ENCODE measurements around the gene SRGAP3. TPM values are rescaled to one million over a fixed set of nuclear protein-coding genes. Genes with fewer than 3 reads are reported as not detected.
"Not testable (repeated sequence)": the region's sequence is repeated elsewhere in the genome, so short reads cannot be mapped to it uniquely, and the experiment has no call there.

The SRGAP3 gene
- polyA plus RNA-seq (2012; ENCODE audit: missing spikeins): 7.3 TPM

DNA sequence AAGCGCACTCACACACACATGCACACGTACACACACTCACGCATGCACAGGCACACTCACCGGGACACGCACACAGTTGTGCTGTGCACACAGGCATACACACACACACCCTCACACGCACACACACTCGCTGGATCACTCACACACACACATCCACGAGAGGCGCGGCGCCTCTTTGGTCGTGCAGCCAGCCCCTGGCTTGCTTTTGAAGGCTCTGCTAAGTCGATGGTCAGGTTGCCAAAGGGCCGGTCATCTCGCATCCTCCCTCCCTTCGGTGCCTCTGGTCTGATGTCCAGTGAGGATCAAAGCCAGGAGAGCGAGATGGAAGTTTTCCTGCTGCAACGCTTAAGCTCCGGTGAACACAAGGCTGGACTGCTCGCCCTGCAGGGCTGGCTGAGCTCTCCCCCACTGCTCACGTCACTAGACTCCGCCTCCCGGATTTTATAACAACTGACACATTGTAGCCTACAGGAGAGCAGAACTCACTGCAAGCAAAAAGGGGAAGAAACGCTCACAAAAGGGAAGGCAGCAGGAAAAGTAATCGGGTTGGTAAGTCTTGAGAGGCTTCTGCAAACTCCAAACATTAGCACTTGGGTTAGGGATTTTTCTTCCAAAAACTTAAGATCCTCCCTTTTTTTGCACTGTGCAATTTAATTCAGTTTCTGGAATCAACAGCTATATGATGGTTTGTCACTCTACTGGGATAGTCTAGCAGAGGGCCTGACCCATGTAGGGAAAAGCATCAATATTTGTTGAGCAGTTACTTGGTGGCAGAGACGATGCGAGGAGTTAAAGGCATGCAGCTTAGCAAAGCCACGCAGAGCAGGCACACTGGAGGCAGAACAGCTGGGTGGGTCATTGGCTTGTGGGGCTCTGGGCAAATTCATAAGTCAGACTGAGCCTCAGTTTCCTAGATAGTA, at the start of gene SRGAP3:
TSS of gene SRGAP3 (minus strand) at position 374 of the 920 bp plus-strand sequence. CDS start 695 bp downstream, outside the sequence.
- FAIRE-seq (peak; percentile 91), DNase-seq (ENCODE audit: insufficient read length) (peak; percentile 73)
- TF ChIP-seq POLR2AphosphoS5 (IDR thresholded peaks at IDR 0.05; ENCODE audit: low read depth, low read length) (no peak), POLR2A (IDR thresholded peaks at IDR 0.05; ENCODE audit: low read depth, low read length) (peak; percentile 55)

DNA sequence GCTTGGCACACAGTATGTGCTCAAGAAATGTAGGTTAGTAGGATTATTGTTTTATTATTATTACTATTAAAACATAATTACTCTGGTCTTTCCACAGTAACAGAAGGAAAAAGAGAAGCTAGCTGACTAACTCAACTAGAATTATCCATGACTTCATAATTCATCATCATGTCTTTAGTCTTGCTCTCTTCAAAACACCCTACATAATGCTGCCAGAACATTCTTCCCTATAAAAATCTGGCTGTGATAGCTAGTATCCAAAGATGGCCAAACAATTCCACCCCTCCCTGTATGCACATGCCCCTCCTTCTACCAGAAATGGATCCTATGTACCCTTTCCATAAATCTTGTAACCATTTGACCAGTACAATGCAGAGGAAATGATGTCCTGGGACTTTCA, 48.8 kb upstream of the SRGAP3 start:
- FAIRE-seq: no peak
- no peak for DNase-seq (ENCODE audit: insufficient read length)
- no peak for TF ChIP-seq POLR2AphosphoS5 (IDR thresholded peaks at IDR 0.05; ENCODE audit: low read depth, low read length)
- no peak for TF ChIP-seq TAF1 (IDR thresholded peaks at IDR 0.05; ENCODE audit: borderline replicate concordance, low read depth, low read length)

DNA sequence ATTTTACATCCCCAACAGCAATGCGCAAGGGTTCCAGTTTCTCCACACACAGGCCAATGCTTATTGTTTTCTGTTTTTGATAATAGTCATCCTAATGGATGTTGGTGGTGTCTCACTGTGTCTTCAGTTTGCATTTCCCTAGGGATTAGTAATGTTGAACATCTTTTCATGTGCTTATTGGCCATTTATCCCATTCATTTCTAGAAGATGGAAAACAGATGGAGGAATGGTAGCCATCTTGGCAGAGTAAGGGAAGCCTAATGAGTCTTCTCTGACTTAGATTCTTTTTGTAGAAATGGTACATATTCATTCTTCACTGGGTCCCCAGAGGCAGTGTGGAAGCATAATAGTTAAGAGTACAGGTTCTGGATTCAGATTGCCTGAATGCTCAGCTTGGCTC, 46.8 kb upstream of the SRGAP3 start:
- DNase-seq (ENCODE audit: insufficient read length) (no peak), FAIRE-seq (no peak)
- TF ChIP-seq POLR2A (IDR thresholded peaks at IDR 0.05; ENCODE audit: low read depth, low read length): no peak
- no peak for TF ChIP-seq TAF1 (IDR thresholded peaks at IDR 0.05; ENCODE audit: borderline replicate concordance, low read depth, low read length)
- no peak for TF ChIP-seq POLR2AphosphoS5 (IDR thresholded peaks at IDR 0.05; ENCODE audit: low read depth, low read length)

DNA sequence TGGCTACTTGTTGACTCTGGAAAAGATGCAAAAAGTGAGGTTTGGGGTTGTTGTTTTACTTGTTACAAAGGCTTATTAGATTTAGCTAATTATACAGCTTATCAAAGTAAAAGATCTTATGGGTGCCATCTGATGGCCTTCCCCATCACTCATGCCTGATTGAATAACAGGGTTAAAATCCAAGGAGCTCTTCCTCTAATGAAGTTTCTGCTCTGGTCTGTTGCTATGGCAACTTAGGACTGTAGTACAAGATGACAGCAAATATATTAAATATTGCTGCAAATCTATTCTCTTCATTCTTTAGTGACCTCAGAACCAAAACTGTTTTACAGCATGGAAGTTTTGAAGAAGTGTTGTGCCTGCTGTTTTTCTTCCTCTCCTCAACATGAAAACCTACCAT, 45.6 kb upstream of the SRGAP3 start:
- TF ChIP-seq POLR2A (IDR thresholded peaks at IDR 0.05; ENCODE audit: low read depth, low read length): no peak
- TF ChIP-seq TAF1 (IDR thresholded peaks at IDR 0.05; ENCODE audit: borderline replicate concordance, low read depth, low read length): no peak
- TF ChIP-seq POLR2AphosphoS5 (IDR thresholded peaks at IDR 0.05; ENCODE audit: low read depth, low read length): no peak
- FAIRE-seq (no peak), DNase-seq (ENCODE audit: insufficient read length) (no peak)

DNA sequence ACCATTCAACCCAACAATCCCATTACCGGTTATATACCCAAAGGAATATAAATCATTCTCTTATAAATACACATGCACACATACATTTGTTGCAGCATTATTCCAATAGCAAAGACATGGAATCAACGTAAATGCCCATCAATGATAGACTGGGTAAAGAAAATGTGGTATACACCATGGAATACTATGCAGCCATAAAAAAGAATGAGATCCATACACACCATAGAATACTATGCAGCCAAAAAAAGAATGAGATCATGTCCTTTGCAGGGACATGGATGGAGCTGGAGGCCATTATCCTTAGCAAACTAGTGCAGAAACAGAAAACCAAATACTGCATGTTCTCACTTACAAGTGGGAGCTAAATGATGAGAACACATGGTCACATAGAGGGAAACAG, 44.5 kb upstream of the SRGAP3 start:
- DNase-seq (ENCODE audit: insufficient read length); FAIRE-seq: not testable (repeated sequence)

DNA sequence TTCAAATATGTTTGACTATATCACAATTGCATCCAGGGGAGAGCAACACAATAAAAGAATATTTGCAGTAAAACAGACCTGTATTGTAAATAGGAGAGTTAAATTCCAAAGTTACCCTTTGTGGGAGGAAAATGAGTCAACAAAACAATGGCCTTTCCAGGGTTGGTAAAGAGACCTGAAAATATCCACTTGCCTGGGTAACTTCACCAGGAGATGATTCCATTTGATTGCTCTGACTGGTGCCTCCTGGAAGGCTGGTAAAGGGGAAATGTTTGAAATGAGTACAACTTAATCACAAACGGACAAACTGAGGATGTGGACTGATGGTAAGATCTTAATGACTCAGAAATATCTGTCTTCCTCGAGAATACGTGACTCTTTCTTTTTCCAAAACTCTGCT, 43.6 kb upstream of the SRGAP3 start:
- TF ChIP-seq POLR2AphosphoS5 (IDR thresholded peaks at IDR 0.05; ENCODE audit: low read depth, low read length) (no peak), POLR2A (IDR thresholded peaks at IDR 0.05; ENCODE audit: low read depth, low read length) (no peak), TAF1 (IDR thresholded peaks at IDR 0.05; ENCODE audit: borderline replicate concordance, low read depth, low read length) (no peak)
- FAIRE-seq (no peak), DNase-seq (ENCODE audit: insufficient read length) (no peak)

DNA sequence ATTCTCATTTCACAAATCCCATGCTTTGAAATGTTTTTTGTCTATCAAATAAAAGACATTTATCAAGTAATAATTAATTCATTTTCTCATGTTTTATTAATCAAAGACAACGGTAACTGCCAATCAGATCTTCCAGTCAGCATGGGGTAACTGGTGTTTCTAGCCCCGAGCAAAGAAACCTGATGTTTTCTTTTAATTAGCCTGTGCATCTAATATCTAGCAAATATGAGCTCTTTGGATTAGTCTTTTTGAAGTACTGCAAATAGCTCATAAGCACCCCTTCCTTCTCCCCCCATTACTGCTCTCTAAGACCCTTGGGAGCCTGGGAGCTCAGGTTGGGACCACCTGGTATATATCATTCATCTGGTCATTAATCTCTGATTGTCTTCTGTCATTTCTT, 43.1 kb upstream of the SRGAP3 start:
- FAIRE-seq (no peak), DNase-seq (ENCODE audit: insufficient read length) (no peak)
- TF ChIP-seq POLR2A (IDR thresholded peaks at IDR 0.05; ENCODE audit: low read depth, low read length) (no peak), TAF1 (IDR thresholded peaks at IDR 0.05; ENCODE audit: borderline replicate concordance, low read depth, low read length) (no peak), POLR2AphosphoS5 (IDR thresholded peaks at IDR 0.05; ENCODE audit: low read depth, low read length) (no peak)

DNA sequence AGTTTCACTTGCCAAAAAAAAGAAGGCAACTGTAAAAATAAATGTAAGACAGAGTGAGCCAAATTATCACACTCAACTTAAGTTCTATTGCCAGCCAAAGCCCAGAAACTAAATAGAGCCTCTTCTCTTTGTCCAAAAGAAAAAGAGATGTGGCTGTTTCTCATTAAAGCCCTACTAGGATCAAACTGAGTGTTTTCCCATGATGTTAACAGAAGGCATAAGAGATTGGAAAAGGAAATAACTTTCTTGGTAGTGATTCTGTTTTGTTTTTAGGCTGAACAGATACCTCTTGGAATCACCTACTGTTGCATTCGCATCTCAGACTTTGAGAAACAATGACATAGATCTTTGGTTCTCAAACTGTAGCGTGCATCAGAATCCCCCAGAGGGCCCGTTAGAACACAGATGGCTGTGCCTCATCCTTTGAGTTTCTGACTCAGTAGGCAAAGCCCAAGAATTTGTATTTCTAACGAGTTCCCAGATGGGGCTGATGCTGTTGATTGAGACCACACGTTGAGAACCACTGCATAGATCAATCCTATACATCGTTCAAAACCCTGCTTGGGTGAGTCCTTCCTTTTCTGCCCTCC, 42.5 kb upstream of the SRGAP3 start:
- FAIRE-seq: no peak
- no peak for DNase-seq (ENCODE audit: insufficient read length)
- TF ChIP-seq TAF1 (IDR thresholded peaks at IDR 0.05; ENCODE audit: borderline replicate concordance, low read depth, low read length) (no peak), POLR2A (IDR thresholded peaks at IDR 0.05; ENCODE audit: low read depth, low read length) (no peak), POLR2AphosphoS5 (IDR thresholded peaks at IDR 0.05; ENCODE audit: low read depth, low read length) (no peak)

DNA sequence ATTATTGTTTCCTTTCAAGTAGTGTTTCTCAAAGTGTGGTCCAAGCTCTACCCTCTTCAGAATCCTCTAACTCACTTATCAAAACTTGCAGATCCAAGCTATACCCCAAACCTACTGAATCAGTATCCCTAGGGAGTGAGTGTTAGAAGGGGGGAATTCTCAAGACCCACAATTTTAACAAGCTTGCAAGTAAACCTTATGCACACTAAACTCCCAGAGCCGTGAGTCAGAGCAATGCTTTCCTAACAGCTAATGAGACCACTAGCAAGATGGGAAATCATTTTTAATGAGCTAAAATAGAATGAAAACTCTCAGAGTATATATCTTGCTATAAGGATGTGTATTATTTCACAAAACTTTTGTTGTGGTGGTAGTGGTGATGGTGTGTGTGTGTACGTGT, 41.1 kb upstream of the SRGAP3 start:
- FAIRE-seq (no peak), DNase-seq (ENCODE audit: insufficient read length) (no peak)
- no peak for TF ChIP-seq POLR2A (IDR thresholded peaks at IDR 0.05; ENCODE audit: low read depth, low read length)
- no peak for TF ChIP-seq POLR2AphosphoS5 (IDR thresholded peaks at IDR 0.05; ENCODE audit: low read depth, low read length)
- no peak for TF ChIP-seq TAF1 (IDR thresholded peaks at IDR 0.05; ENCODE audit: borderline replicate concordance, low read depth, low read length)

DNA sequence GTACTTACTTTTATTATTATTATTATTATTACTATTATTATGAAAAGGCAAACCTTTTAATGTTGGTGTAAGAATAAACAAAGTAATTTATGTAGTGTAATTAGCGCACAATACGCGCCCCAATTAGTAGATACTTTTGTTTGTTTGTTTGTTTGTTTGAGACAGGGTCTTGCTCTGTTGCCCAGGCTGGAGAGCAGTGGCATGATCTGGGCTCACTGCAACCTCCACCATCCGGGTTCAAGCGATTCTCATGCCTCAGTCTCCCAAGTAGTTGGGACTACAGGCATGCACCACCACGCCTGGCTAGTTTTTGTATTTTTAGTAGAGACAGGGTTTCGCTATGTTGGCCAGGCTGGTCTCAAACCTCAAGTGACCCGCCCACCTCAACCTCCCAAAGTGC, 32.1 kb upstream of the SRGAP3 start:
- FAIRE-seq; DNase-seq (ENCODE audit: insufficient read length): not testable (repeated sequence)

DNA sequence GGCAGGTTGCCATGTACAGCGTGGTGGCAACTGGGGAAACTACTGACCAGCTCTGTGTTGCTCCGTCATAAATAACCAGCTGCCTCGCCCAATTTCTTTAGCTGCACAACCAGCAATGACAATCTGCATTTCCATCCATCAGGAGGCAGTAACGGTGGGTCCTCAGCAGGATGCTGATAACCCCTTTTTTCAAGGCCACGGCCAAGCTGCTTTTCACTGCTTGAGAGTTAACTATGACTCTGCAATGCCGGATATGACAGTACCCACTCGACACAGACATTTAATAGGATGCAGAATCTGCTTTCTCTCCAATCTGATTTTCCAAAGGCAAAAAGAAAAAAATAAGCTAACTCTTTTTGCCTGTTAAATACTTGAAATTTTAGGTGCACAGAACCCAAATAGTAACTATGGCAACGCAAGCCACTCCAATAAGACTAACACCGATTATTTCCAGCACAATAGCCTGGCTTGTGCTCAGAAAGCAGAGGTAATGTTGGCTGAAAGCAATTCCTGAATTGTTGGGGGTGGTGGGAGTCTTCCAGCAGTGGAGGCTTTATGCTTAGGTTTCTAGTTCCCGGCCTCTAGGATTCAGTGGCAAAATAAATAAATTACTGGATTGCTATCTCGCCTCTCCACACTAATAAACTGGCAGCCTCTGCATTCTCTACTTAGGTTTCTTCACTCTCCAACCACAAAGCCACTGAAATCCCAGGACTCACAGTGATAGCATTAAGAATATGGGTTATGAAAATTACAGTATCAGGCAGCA, 31.2 kb upstream of the SRGAP3 start:
- DNase-seq (ENCODE audit: insufficient read length) (no peak), FAIRE-seq (no peak)
- no peak for TF ChIP-seq TAF1 (IDR thresholded peaks at IDR 0.05; ENCODE audit: borderline replicate concordance, low read depth, low read length)
- no peak for TF ChIP-seq POLR2AphosphoS5 (IDR thresholded peaks at IDR 0.05; ENCODE audit: low read depth, low read length)
- no peak for TF ChIP-seq POLR2A (IDR thresholded peaks at IDR 0.05; ENCODE audit: low read depth, low read length)

DNA sequence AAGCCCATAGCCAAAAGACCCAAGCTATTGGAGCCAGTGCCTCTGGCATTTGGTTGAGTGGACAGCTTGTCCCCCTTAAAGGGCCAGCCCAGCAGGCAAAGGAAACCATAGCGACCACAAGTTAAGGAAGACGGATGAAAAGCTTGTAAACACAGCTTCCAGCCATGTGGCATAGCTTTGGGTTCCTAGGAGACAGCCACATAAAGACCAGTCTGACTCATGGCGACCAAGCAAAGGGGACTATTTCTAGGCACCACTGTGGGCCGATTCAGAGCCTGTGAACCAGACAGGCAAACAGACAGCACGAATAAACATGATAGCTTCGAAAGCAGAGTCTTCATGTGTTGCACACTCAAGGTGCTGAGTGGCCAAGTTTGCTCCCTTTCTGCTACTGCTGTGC, 30.5 kb upstream of the SRGAP3 start:
- DNase-seq (ENCODE audit: insufficient read length): no peak
- no peak for TF ChIP-seq POLR2A (IDR thresholded peaks at IDR 0.05; ENCODE audit: low read depth, low read length)
- TF ChIP-seq POLR2AphosphoS5 (IDR thresholded peaks at IDR 0.05; ENCODE audit: low read depth, low read length): no peak
- no peak for TF ChIP-seq TAF1 (IDR thresholded peaks at IDR 0.05; ENCODE audit: borderline replicate concordance, low read depth, low read length)
- FAIRE-seq: no peak
